Effector memory CD8-positive, alpha-beta T cell (primary cell): ENCODE measurements around the gene CHD2.

ENCODE experiments used
- ATAC-seq: fragments of 150-1000 bp; cut with Tn5 transposase; replicated peaks from 2 replicates; pipeline ENCODE4 v1.10.0; 2021; ENCODE audit warnings: mild to moderate bottlenecking, moderate library complexity
- DNase-seq, 3 experiments: peaks; one replicate each; pipeline ENCODE4 v3.0.0; 2021
- H3K27ac Mint-ChIP-seq, 2 donors: one replicate each; pipeline ENCODE4 v1.8.0; 2022; ENCODE audit warnings: mild to moderate bottlenecking in 2 of 2, mixed read lengths in 2 of 2, moderate library complexity in 2 of 2
- H3K27me3 Mint-ChIP-seq, 2 donors: one replicate each; pipeline ENCODE4 v1.8.0; 2022; ENCODE audit warnings: mixed read lengths in 2 of 2
- H3K36me3 Mint-ChIP-seq: one replicate; pipeline ENCODE4 v1.8.0; 2022; ENCODE audit warnings: mild to moderate bottlenecking, moderate library complexity, mixed read lengths; ENCODE audit not compliant: insufficient read depth
- H3K4me1 Mint-ChIP-seq, 2 donors: one replicate each; pipeline ENCODE4 v1.8.0; 2022; ENCODE audit warnings: low read depth in 2 of 2, mixed read lengths in 2 of 2
- H3K4me3 Mint-ChIP-seq, 2 donors: one replicate each; pipeline ENCODE4 v1.8.0; 2022; ENCODE audit warnings: mild to moderate bottlenecking in 2 of 2, mixed read lengths in 2 of 2, moderate library complexity in 2 of 2
- H3K9me3 Mint-ChIP-seq, 2 donors: one replicate each; pipeline ENCODE4 v1.8.0; 2022; ENCODE audit warnings: mixed read lengths in 2 of 2

Gene CHD2

DNA sequence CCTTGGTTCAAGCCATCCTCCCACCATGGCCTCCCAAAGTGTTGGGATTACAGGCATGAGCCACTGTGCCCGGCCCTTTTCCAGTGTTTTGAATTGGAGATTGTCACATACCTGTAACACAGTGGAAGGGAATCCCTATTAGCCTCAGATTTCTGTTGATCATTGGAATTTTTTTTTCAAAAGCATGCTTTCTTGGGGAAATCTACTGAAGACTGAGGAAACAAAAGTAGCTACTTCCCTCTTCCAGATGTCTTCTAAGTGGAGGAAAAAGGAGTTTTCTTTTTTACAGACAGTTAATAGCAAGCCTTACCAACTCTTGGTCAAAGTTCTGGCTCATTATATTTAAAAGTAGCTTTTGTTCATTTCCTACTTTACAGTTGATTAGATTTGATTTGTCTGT lies 33.7 kb downstream of the CHD2 start:
- DNase-seq (no peak), ATAC-seq (no peak)
- Mint-ChIP-seq H3K27me3 (no peaks in the 10 kb centered on the region), H3K36me3 (peaks cover 97% of the 10 kb centered on the region), H3K4me1 (peaks cover 22 to 40% of the 10 kb centered on the region in 2 donors), H3K27ac (peak overlapping the region; percentile 33 to 83), H3K4me3 (no peak overlapping the region), H3K9me3 (no peaks in the 10 kb centered on the region)

DNA sequence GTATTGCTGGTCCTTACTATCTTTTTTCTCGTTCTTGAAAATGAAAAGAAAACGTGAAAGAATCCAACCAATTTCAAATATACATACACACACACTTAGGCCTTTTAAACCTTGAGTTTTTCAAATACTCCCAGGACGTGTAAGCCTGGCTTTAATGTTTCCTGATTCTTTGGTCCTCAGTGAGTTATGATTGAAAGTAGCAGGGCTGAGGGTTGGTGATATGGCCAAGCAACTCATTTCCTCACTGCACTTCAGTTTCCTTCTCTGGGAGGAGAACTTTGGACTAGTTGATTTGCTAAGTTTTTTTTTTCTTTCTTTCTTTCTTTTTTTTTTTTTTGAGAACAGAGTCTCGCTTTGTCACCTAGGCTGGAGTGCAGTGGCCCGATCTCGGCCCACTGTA lies 34.6 kb downstream of the CHD2 start:
- peaks cover 25 to 46% of the 10 kb centered on the region in 2 donors for H3K4me1 Mint-ChIP-seq
- DNase-seq (no peak), ATAC-seq (no peak)
- H3K36me3 Mint-ChIP-seq = peaks cover 97% of the 10 kb centered on the region
- no peaks in the 10 kb centered on the region for H3K27me3 Mint-ChIP-seq
- H3K27ac Mint-ChIP-seq = peak overlapping the region; percentile 30 to 83
- no peak overlapping the region for H3K4me3 Mint-ChIP-seq
- no peaks in the 10 kb centered on the region for H3K9me3 Mint-ChIP-seq

DNA sequence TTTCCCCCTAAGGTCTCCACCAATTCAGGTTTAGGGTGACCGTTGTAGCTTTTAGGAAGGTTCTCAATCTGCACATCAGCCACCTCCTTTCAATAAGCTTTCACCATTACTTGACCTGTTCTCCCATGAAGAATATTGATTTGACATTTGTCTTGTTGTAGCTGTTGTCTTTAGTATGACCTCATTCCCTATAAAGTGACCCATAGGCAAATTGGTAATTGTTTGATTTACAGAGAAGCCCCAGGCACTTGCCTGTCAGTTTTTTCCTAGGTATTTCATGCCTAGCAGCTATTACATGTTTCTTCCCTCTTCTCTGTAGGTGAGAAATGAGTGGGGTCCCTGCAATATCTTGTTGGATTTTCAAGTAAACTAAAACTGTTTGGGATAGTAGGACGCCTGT lies 36.0 kb downstream of the CHD2 start:
- ATAC-seq = no peak

DNA sequence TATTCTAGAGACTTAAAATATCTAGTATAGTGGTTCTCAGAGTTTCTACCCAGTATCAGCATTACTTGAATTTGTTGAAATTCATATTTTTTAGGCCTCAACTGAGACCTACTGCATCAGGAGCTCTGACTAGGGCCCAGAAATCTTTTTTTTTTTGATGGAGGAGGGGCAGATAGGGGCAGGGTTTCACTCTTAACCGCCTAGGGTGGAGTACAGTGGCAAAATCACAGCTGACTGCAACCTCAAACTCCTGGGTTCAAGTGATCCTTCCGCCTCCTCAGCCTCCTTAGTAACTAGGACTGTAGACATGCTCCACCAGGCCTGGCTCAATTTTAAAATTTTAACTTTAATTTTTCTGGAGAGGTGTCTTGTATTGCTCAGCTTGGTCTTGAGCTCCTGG lies 36.6 kb downstream of the CHD2 start:
- Mint-ChIP-seq H3K36me3 (peaks cover 94% of the 10 kb centered on the region), H3K4me3 (no peak overlapping the region), H3K4me1 (peaks cover 18 to 42% of the 10 kb centered on the region in 2 donors), H3K9me3 (no peaks in the 10 kb centered on the region), H3K27me3 (no peaks in the 10 kb centered on the region), H3K27ac (peak overlapping the region; percentile 62 to 83)
- ATAC-seq = no peak
- DNase-seq = no peak

More for the DNA sequence above, 36.0 kb downstream of the CHD2 start:
- H3K27me3 Mint-ChIP-seq = no peaks in the 10 kb centered on the region
- H3K9me3 Mint-ChIP-seq = no peaks in the 10 kb centered on the region
- H3K4me3 Mint-ChIP-seq = no peak overlapping the region
- peak overlapping the region; percentile 62 to 83 for H3K27ac Mint-ChIP-seq
- peaks cover 94% of the 10 kb centered on the region for H3K36me3 Mint-ChIP-seq
- DNase-seq = no peak
- peaks cover 18 to 40% of the 10 kb centered on the region in 2 donors for H3K4me1 Mint-ChIP-seq

DNA sequence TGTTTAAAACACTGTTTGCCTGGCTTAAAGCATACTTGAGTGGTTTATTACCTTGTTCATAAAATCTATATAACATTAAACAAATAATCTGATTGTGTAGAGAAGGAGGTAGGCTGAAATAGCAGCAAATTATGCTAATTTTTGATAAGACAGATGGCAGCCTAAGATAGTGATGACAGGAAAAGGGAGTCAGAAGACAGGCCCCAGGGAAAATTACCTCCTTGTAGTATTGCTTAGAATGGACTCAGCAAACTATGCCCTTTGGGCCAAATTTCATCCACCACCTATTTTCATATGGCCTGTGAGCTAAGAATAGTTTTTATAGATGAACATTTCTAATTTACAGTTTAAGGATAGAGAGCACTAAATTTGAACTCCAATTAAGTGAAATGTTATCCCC lies 37.8 kb downstream of the CHD2 start:
- DNase-seq (no peak), ATAC-seq (no peak)
- Mint-ChIP-seq H3K4me1 (peaks cover 18 to 50% of the 10 kb centered on the region in 2 donors), H3K9me3 (no peaks in the 10 kb centered on the region), H3K4me3 (no peak overlapping the region), H3K36me3 (peaks cover 94% of the 10 kb centered on the region), H3K27me3 (no peaks in the 10 kb centered on the region), H3K27ac (peak overlapping the region; percentile 64 to 83)

DNA sequence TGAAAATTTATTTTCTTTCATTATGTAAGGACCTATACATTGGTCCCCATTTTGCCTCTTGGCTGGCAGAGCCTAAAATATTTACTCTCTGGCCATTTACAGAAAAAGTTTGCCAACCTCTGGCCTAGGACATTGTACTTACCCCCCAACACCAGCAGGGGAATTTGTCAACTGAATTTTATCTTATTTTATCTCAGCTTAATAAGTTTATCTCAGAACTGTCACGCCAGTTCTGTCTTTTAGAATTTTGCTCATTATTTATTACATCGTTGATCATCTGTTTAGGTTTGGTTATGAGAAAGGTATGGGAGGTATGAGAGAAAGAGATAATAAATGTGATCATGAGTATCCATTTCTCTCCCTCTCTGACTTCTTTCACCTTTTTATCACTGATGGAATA lies 38.3 kb downstream of the CHD2 start:
- ATAC-seq (peak; percentile 27), DNase-seq (no peak)
- Mint-ChIP-seq H3K9me3 (no peaks in the 10 kb centered on the region), H3K27ac (peak overlapping the region; percentile 82 to 83), H3K4me1 (peaks cover 18 to 51% of the 10 kb centered on the region in 2 donors), H3K4me3 (no peak overlapping the region), H3K36me3 (peaks cover 94% of the 10 kb centered on the region), H3K27me3 (no peaks in the 10 kb centered on the region)

DNA sequence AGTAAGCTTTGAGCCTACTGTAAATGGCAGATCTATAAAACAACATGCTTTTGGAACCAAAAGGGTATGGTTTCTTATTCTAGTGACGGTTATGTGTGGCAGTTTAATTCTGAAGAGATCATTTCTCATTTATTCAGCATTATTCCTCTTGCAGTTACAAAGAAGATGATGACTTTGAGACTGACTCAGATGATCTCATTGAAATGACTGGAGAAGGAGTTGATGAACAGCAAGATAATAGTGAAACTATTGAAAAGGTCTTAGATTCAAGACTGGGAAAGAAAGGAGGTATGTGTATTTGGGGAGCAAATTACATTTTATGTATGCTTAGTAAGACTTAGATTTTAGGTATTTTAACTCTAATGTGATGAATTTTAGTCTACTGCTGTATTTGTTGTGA lies 41.5 kb downstream of the CHD2 start:
- DNase-seq (no peak), ATAC-seq (no peak)
- no peaks in the 10 kb centered on the region for H3K27me3 Mint-ChIP-seq
- peak overlapping the region in 1 of 2 donors; percentile 66 for H3K27ac Mint-ChIP-seq
- peaks cover 97% of the 10 kb centered on the region for H3K36me3 Mint-ChIP-seq
- H3K4me1 Mint-ChIP-seq = peaks cover 11 to 46% of the 10 kb centered on the region in 2 donors
- no peaks in the 10 kb centered on the region for H3K9me3 Mint-ChIP-seq
- H3K4me3 Mint-ChIP-seq = no peak overlapping the region

DNA sequence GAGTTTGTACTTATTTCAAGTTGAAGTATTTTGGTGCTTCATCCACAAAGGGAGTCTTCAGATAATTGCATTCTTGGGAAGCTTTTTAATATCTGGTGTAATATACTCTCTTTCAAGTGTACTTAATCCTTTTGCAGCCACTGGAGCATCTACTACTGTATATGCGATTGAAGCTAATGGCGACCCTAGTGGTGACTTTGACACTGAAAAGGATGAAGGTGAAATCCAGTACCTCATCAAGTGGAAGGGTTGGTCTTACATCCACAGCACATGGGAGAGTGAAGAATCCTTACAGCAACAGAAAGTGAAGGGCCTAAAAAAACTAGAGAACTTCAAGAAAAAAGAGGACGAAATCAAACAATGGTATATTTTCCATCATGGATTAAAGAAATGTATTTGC lies 42.6 kb downstream of the CHD2 start:
- H3K4me1 Mint-ChIP-seq = peaks cover 9 to 39% of the 10 kb centered on the region in 2 donors
- peaks cover 97% of the 10 kb centered on the region for H3K36me3 Mint-ChIP-seq
- DNase-seq = no peak
- peaks cover 4 to 9% of the 10 kb centered on the region in 2 donors for H3K9me3 Mint-ChIP-seq
- H3K27me3 Mint-ChIP-seq = no peaks in the 10 kb centered on the region
- no peak for ATAC-seq
- H3K27ac Mint-ChIP-seq = peak overlapping the region; percentile 62 to 66
- H3K4me3 Mint-ChIP-seq = no peak overlapping the region

DNA sequence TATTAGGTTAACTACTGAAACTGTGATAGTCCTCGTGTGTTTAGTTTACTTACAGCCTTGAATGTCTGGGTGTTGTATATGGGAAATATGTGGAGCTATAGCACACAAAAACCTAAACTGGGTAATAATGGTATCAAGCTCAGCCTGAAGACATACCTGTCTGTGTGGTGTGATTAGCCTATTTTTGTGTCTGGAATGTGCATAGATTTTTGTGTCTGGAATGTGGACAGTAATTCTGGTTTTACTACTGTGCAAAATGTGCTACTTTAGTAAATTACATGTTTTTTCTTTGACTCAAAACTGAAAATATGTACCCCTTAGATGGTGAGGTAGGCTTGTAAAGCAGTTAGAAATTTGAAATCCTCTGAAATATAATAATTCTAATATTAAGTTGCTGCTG lies 43.5 kb downstream of the CHD2 start:
- Mint-ChIP-seq H3K27me3 (no peaks in the 10 kb centered on the region), H3K4me1 (peaks cover 9 to 36% of the 10 kb centered on the region in 2 donors), H3K27ac (peak overlapping the region; percentile 11 to 45), H3K9me3 (peaks cover 4 to 10% of the 10 kb centered on the region in 2 donors), H3K36me3 (peaks cover 97% of the 10 kb centered on the region), H3K4me3 (no peak overlapping the region)
- no peak for DNase-seq
- ATAC-seq = no peak

DNA sequence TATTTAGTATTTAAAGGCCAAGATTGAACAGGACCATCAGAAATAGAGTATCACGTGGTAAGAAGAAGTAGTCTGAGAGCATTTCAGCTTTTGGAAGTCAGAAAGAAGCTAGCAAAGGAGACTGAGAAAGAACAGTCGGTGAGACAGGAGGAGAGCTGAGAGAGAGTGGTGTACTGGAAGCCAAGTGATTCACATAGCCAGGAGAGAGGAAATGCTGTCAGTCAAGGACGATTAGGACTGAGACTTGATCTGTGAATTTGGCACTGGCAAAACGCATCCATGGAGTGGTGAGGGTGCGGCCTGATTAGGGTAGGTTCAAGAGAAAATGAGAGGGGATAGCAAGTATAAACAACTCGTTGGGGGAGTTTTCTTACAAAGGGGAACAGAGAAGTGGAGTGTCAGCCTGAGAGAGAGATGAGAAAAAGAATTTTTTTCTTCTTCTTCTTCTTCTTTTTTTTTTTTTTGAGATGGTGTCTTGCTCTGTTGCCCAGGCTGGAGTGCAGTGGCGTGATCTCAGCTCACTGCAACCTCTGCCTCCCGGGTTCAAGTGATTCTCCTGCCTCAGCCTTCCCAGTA lies 44.9 kb downstream of the CHD2 start:
- DNase-seq = no peak

DNA sequence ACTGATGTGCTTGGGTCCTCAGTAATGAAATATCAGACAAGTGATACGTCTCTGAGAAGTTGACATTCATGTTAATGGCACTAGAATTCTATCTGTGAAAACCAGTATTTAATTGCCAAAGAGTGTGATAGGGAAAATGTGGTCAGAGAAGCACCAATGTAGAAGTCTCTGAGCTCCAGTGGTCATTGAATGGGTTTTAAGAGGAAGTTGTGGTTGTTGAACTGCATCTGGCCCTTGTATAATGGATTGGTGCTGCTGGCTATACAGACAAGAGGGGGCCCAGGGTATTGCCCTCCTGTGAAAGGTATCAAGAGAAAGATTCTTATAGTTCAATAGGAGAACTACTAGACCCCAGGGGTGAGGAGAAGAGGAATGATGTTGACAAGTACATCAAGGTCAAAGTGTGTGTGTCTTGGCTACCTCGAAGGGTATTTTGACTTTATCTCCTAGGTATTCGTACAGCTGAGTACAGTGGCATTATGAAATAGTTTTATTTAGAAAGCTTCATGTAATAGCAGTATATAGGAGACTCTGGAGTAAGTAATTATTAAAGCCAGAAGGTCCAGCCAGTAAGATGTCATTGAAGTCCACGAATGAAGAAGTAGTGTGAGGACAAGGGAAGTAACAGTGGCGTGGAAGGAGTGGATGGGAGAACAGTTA lies 47.1 kb downstream of the CHD2 start:
- peaks cover 6 to 27% of the 10 kb centered on the region in 2 donors for H3K4me1 Mint-ChIP-seq
- peaks cover 98% of the 10 kb centered on the region for H3K36me3 Mint-ChIP-seq
- H3K9me3 Mint-ChIP-seq = peaks cover 4 to 10% of the 10 kb centered on the region in 2 donors
- DNase-seq = no peak
- ATAC-seq = no peak
- peak overlapping the region in 1 of 2 donors; percentile 17 for H3K4me3 Mint-ChIP-seq
- peak overlapping the region; percentile 65 to 69 for H3K27ac Mint-ChIP-seq
- H3K27me3 Mint-ChIP-seq = no peaks in the 10 kb centered on the region

More for the DNA sequence above, 44.9 kb downstream of the CHD2 start:
- H3K9me3 Mint-ChIP-seq = peaks cover 4 to 10% of the 10 kb centered on the region in 2 donors
- H3K4me1 Mint-ChIP-seq = peaks cover 6 to 30% of the 10 kb centered on the region in 2 donors
- no peaks in the 10 kb centered on the region for H3K27me3 Mint-ChIP-seq
- peaks cover 97% of the 10 kb centered on the region for H3K36me3 Mint-ChIP-seq
- no peak for ATAC-seq
- peak overlapping the region; percentile 11 to 45 for H3K27ac Mint-ChIP-seq
- no peak overlapping the region for H3K4me3 Mint-ChIP-seq

DNA sequence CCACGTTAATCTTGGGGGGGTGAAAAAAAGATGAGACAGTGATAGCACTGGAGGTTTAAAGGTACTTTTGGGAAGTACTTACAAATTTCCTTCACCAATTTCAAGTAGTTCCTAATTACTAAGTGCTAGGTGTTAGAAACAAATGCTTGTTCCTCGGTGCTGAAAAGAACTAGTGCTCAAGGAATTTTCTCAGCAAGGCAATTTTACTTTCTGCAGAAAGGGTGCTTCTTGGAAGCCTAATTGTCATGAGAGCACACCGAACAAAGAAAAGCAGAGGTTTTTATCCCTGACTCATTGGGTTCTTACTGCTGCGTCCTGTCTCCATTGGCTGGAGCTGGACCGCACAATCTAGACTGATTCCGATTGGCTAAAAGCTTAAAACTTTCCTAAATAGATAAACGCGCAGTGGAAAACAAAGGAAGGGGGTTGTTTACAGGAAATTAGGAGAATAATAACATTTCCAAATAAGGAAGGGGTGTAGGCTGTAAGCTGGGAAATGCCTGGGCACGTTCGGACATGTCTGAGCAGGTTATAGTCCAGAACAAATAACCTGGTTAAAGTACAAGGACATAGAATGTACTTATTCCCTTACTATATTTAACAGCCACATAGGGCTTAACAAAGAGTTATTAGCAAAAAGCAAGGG lies 49.6 kb downstream of the CHD2 start:
- Mint-ChIP-seq H3K9me3 (peaks cover 4 to 10% of the 10 kb centered on the region in 2 donors), H3K36me3 (peaks cover 97% of the 10 kb centered on the region), H3K27ac (peak overlapping the region in 1 of 2 donors; percentile 26), H3K4me3 (no peak overlapping the region), H3K4me1 (peaks cover 6 to 8% of the 10 kb centered on the region in 2 donors), H3K27me3 (no peaks in the 10 kb centered on the region)
- DNase-seq (no peak), ATAC-seq (no peak)

DNA sequence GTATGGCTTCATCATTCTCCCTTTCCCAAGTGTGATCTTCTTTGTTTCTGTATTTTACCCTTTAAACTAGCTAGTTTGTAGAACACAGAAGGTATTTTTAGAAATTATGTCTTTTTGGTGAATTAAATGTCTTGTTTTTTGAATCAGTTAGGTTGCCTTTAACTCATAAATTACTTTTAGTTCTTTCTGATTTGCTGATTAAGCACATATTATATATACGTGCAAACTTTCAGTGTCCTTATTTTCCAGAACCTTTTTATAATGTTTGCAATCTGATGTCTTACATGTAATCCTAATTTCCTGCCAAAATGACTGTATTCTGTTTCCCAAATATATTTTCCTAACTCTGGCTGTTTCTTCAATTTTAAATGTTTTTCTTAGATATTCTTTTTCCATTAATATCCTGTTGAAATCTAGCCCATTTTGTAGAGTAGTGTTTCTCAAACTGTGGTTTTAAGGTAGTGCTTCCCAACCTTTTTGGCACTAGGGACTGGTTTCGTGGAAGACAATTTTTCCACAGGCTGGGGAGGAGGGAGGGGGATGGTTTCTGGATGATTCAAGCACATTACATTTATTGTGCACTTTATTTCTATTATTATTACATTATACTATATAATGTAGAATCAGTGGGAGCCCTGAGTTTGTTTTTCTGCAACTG lies 51.8 kb downstream of the CHD2 start:
- peaks cover 97% of the 10 kb centered on the region for H3K36me3 Mint-ChIP-seq
- DNase-seq (no peak), ATAC-seq (no peak)
- H3K27ac Mint-ChIP-seq = peak overlapping the region in 1 of 2 donors; percentile 13
- H3K4me3 Mint-ChIP-seq = no peak overlapping the region
- H3K9me3 Mint-ChIP-seq = peaks cover 4 to 9% of the 10 kb centered on the region in 2 donors
- H3K4me1 Mint-ChIP-seq = peaks cover 2 to 10% of the 10 kb centered on the region in 2 donors
- H3K27me3 Mint-ChIP-seq = no peaks in the 10 kb centered on the region
